ENCODE measurements around the gene ORM2.

Gene ORM2

GRCh38 chr9:114336699-114337395 lies 7.2 kb downstream of the ORM2 start:
- no peak overlapping the region for H2AFZ ChIP-seq (ENCODE audit: low read length)
- peaks cover 67% of the 10 kb centered on the region; the same call in 1 of the 2 replicates for H3K36me3 ChIP-seq (ENCODE audit: insufficient read depth, low read length)
- H3K4me3 ChIP-seq (ENCODE audit: low read length, poor library complexity, severe bottlenecking): no peak overlapping the region
- no peaks in the 10 kb centered on the region for H3K4me1 ChIP-seq (ENCODE audit: insufficient read depth, low read length, poor library complexity, severe bottlenecking)
- H4K20me1 ChIP-seq (ENCODE audit: insufficient read depth, low read length, poor library complexity, severe bottlenecking): no peaks in the 10 kb centered on the region
- no peak overlapping the region for H3K9ac ChIP-seq (ENCODE audit: low read depth, low read length, poor library complexity, severe bottlenecking)
- H3F3A ChIP-seq (ENCODE audit: low read depth): no peaks in the 10 kb centered on the region
- H3K9me2 ChIP-seq (replicated peaks; ENCODE audit: low read depth, low read length): no peaks in the 10 kb centered on the region
- no peaks in the 10 kb centered on the region for H3K9me3 ChIP-seq (ENCODE audit: insufficient read depth, low read depth, low read length)
- TF ChIP-seq, protein P1, sequence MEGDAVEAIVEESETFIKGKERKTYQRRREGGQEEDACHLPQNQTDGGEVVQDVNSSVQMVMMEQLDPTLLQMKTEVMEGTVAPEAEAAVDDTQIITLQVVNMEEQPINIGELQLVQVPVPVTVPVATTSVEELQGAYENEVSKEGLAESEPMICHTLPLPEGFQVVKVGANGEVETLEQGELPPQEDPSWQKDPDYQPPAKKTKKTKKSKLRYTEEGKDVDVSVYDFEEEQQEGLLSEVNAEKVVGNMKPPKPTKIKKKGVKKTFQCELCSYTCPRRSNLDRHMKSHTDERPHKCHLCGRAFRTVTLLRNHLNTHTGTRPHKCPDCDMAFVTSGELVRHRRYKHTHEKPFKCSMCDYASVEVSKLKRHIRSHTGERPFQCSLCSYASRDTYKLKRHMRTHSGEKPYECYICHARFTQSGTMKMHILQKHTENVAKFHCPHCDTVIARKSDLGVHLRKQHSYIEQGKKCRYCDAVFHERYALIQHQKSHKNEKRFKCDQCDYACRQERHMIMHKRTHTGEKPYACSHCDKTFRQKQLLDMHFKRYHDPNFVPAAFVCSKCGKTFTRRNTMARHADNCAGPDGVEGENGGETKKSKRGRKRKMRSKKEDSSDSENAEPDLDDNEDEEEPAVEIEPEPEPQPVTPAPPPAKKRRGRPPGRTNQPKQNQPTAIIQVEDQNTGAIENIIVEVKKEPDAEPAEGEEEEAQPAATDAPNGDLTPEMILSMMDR (conservative IDR thresholded peaks at IDR 0.05; ENCODE audit: low read length): no peak
- no peak for TF ChIP-seq EZH2phosphoT487 (IDR thresholded peaks at IDR 0.05; ENCODE audit: borderline replicate concordance)
- H3K27me3 ChIP-seq (ENCODE audit: insufficient read depth, low read length, poor library complexity, severe bottlenecking): no peaks in the 10 kb centered on the region
- no peaks in the 10 kb centered on the region for H3K79me2 ChIP-seq (ENCODE audit: insufficient read depth, low read length)
- no peak overlapping the region for H3K4me2 ChIP-seq (ENCODE audit: low read depth, low read length, poor library complexity, severe bottlenecking)

DNA sequence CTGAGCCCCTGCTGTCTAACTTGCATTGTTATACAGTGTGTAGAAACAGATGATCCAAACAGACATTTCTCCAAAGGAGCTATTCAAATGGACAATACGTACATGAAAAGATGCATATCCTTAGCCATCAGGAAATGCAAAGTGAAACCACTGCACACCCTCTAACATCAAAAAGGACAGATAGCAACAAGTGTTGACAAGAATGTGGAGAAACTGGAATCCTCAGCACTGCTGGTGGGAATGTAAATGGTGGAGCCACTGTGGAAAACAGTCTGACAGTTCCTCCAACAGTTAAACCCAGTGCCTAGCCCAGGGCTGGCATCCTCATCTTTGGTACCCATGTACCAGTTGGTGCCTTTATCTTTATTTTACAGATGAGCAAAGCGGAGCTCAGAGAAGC lies 8.5 kb downstream of the ORM2 start:
- TF ChIP-seq EZH2phosphoT487 (IDR thresholded peaks at IDR 0.05; ENCODE audit: borderline replicate concordance): no peak
- TF ChIP-seq, protein P1 (conservative IDR thresholded peaks at IDR 0.05; ENCODE audit: low read length): no peak
- Histone ChIP-seq H3F3A (ENCODE audit: low read depth) (no peaks in the 10 kb centered on the region), H3K4me3 (ENCODE audit: low read length, poor library complexity, severe bottlenecking) (no peak overlapping the region), H4K20me1 (ENCODE audit: insufficient read depth, low read length, poor library complexity, severe bottlenecking) (no peaks in the 10 kb centered on the region), H3K36me3 (ENCODE audit: insufficient read depth, low read length) (peaks cover 79% of the 10 kb centered on the region; the same call in 1 of the 2 replicates), H3K9ac (ENCODE audit: low read depth, low read length, poor library complexity, severe bottlenecking) (no peak overlapping the region), H2AFZ (ENCODE audit: low read length) (no peak overlapping the region), H3K4me2 (ENCODE audit: low read depth, low read length, poor library complexity, severe bottlenecking) (no peak overlapping the region), H3K27me3 (ENCODE audit: insufficient read depth, low read length, poor library complexity, severe bottlenecking) (no peaks in the 10 kb centered on the region), H3K79me2 (ENCODE audit: insufficient read depth, low read length) (no peaks in the 10 kb centered on the region), H3K9me2 (replicated peaks; ENCODE audit: low read depth, low read length) (no peaks in the 10 kb centered on the region), H3K4me1 (ENCODE audit: insufficient read depth, low read length, poor library complexity, severe bottlenecking) (no peaks in the 10 kb centered on the region), H3K9me3 (ENCODE audit: insufficient read depth, low read depth, low read length) (no peaks in the 10 kb centered on the region)

GRCh38 chr9:114339130-114339908 lies 9.7 kb downstream of the ORM2 start:
- Histone ChIP-seq H3F3A (ENCODE audit: low read depth) (no peaks in the 10 kb centered on the region), H3K9ac (ENCODE audit: low read depth, low read length, poor library complexity, severe bottlenecking) (no peak overlapping the region), H3K79me2 (ENCODE audit: insufficient read depth, low read length) (no peaks in the 10 kb centered on the region), H3K27me3 (ENCODE audit: insufficient read depth, low read length, poor library complexity, severe bottlenecking) (no peaks in the 10 kb centered on the region), H3K9me3 (ENCODE audit: insufficient read depth, low read depth, low read length) (no peaks in the 10 kb centered on the region), H2AFZ (ENCODE audit: low read length) (no peak overlapping the region), H3K36me3 (ENCODE audit: insufficient read depth, low read length) (peaks cover 90% of the 10 kb centered on the region; the same call in 1 of the 2 replicates), H3K4me1 (ENCODE audit: insufficient read depth, low read length, poor library complexity, severe bottlenecking) (no peaks in the 10 kb centered on the region), H3K4me3 (ENCODE audit: low read length, poor library complexity, severe bottlenecking) (no peak overlapping the region), H3K9me2 (replicated peaks; ENCODE audit: low read depth, low read length) (no peaks in the 10 kb centered on the region), H4K20me1 (ENCODE audit: insufficient read depth, low read length, poor library complexity, severe bottlenecking) (no peaks in the 10 kb centered on the region), H3K4me2 (ENCODE audit: low read depth, low read length, poor library complexity, severe bottlenecking) (no peak overlapping the region)
- no peak for TF ChIP-seq EZH2phosphoT487 (IDR thresholded peaks at IDR 0.05; ENCODE audit: borderline replicate concordance)
- TF ChIP-seq, protein P1 (conservative IDR thresholded peaks at IDR 0.05; ENCODE audit: low read length): peak; percentile 98

All from Loucy (cell line).